Pancreas (tissue), 10 donors: ENCODE results near the gene CDC27. TPM values are rescaled to one million over a fixed set of nuclear protein-coding genes. Genes with fewer than 3 reads are reported as not detected.
"Not testable (repeated sequence)": the region's sequence is repeated elsewhere in the genome, so short reads cannot be mapped to it uniquely, and the experiment has no call there.

ENCODE experiments used
- ATAC-seq, 4 donors: fragments of 200-7000 bp; cut with Tn5 transposase; one replicate each; pipeline versions ENCODE4 v1.8.0 to v1.9.1; 2020; ENCODE audit warnings: mild to moderate bottlenecking in 4 of 4, moderate library complexity in 4 of 4
- DNase-seq, 6 donors: peaks; one replicate each; pipeline ENCODE4 v3.0.0-alpha.2; 2020
- FAIRE-seq: peaks from 2 replicates; lab custom pipeline; 2012; peaks lifted over from hg19 to GRCh38; lab: Jason Lieb, UNC
- H3K27ac ChIP-seq, 4 donors: fragments of 200-600 bp; sonication (generic); 1 replicate in 3 of 4; 2 replicates in 1 of 4; pipeline versions ENCODE4 v1.5.0 to v1.8.0; 2020
- H3K27me3 ChIP-seq, 4 donors: fragments of 200-600 bp; one replicate each; pipeline ENCODE4 v1.8.0; 2021
- H3K36me3 ChIP-seq, 3 donors: fragments of 200-600 bp; sonication (generic) in 1 of 3; one replicate each; pipeline versions ENCODE4 v1.5.0 to v1.8.0; 2020 to 2021
- H3K4me1 ChIP-seq, 3 donors: fragments of 200-600 bp; one replicate each; pipeline ENCODE4 v1.8.0; 2021
- H3K4me3 ChIP-seq, 4 donors: fragments of 200-600 bp; sonication (generic) in 2 of 4; one replicate each; pipeline versions ENCODE4 v1.5.0 to v1.8.0; 2020 to 2021
- H3K9me3 ChIP-seq, 4 donors: fragments of 200-600 bp; one replicate each; pipeline ENCODE4 v1.8.0; 2021
- WGBS, 2 donors: extraction: QIAGEN DNeasy Blood & Tissue Kit; methylation state at CpG; one replicate each; pipeline ENCODE4 v1.1.7; 2013; 5-methylcytosine and 5-hydroxymethylcytosine counted together
- intact Hi-C, 3 donors: fragments of 100-400 bp; cut with DNase I; formaldehyde crosslinking; loops; one replicate each; pipeline versions ENCODE4 v1.11.1 to v1.14.2; 2022
- polyA plus RNA-seq, 2 donors: library from polyadenylated mRNA; stranded (reverse); fragments of 200-250 nt; gene quantifications; one replicate each; pipeline ENCODE4 v1.2.3, GENCODE V29; 2013
- total RNA-seq, 6 donors: library from RNA; stranded (reverse); fragmentation: NEBNext Ultra II Directional in 4 of 6; extraction: Animal tissue kit (Norgen Biotek cat#: 25700) in 4 of 6; gene quantifications; one replicate each; pipeline versions ENCODE4 v1.2.1 to v1.2.4, GENCODE V29; 2021 to 2023
- TF ChIP-seq, protein P1 (sequence below), 4 donors: fragments of 200-600 bp; sonication (generic) in 3 of 4; IDR thresholded peaks; one replicate each; pipeline versions ENCODE4 v1.5.0 to v1.8.0; 2021; ENCODE audit warnings: antibody characterized with exemption in 4 of 4
- donor health status: healthy with polysubstance abuse.
- donor health status: DM: no; HTN: no; CAD: no; lungs with moderate emphysema.
- donor health status: DM: no; HTN: no; CAD: no.
- donor health status: control.
- donor health status: control.
- donor health status: Bipolar disorder and iron deficiency.
- donor health status: DM: yes; HTN: yes; CAD: no.
- donor health status: DM: no; HTN: no; CAD: no.
- donor health status: DM: no; HTN: no; CAD: no.
- donor health status: DM: yes; HTN: yes; CAD: no.

CDC27 gene
- total and polyA plus RNA-seq, 8 donors: 6.5 to 42.7 (median 26.3) TPM

DNA sequence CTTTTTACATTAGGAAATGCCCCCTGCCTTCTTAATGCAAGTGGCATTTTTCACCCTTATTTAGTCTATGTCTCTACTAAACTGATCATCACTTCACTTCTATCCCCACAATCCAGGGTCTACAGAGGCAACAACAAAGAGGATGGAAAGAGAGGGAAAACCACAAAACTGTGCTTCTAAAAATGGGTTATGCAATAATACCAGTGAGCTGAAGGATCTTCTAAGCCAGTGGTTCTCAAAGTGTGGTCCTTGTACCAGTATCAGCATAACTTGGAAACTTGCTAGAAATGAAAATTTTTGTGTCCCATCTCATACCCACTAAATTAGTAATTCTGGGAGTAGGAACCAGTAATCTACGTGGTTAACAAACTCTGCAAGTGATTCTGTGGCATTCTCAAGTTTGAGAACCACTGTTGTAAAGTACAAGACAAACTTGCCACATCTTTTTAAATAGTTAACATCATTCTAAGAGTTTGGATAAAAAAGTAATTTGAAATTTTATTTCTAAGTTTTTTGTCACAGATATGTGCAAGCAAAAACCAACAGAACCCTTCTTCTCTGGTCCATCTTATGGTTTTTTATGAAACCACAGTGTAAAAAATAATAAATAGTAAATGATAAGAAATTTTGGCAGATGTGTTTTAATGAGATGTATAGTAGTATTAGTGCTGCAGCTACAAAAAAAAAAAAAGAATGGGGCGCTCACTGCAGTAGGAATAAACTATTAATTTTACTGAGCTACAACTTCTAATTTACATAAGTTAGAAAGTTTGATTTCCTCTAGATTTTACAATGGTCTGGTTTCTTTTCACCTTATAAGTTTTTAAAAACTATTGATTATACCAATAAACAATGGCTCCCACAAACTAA lies 16.2 kb downstream of the CDC27 start:
- intact Hi-C loops: no loop called here
- WGBS, 2 donors: 93 to 97% methylated on average over 2 of the region's 2 CpGs
- Histone ChIP-seq H3K4me1 (no peaks in the 10 kb centered on the region), H3K36me3 (no peaks in the 10 kb centered on the region), H3K9me3 (no peaks in the 10 kb centered on the region), H3K27me3 (no peaks in the 10 kb centered on the region), H3K4me3 (no peak overlapping the region), H3K27ac (no peak overlapping the region)
- TF ChIP-seq, protein P1, sequence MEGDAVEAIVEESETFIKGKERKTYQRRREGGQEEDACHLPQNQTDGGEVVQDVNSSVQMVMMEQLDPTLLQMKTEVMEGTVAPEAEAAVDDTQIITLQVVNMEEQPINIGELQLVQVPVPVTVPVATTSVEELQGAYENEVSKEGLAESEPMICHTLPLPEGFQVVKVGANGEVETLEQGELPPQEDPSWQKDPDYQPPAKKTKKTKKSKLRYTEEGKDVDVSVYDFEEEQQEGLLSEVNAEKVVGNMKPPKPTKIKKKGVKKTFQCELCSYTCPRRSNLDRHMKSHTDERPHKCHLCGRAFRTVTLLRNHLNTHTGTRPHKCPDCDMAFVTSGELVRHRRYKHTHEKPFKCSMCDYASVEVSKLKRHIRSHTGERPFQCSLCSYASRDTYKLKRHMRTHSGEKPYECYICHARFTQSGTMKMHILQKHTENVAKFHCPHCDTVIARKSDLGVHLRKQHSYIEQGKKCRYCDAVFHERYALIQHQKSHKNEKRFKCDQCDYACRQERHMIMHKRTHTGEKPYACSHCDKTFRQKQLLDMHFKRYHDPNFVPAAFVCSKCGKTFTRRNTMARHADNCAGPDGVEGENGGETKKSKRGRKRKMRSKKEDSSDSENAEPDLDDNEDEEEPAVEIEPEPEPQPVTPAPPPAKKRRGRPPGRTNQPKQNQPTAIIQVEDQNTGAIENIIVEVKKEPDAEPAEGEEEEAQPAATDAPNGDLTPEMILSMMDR (IDR thresholded peaks at IDR 0.05): no peak
- DNase-seq (no peak), ATAC-seq (no peak), FAIRE-seq (no peak)

DNA sequence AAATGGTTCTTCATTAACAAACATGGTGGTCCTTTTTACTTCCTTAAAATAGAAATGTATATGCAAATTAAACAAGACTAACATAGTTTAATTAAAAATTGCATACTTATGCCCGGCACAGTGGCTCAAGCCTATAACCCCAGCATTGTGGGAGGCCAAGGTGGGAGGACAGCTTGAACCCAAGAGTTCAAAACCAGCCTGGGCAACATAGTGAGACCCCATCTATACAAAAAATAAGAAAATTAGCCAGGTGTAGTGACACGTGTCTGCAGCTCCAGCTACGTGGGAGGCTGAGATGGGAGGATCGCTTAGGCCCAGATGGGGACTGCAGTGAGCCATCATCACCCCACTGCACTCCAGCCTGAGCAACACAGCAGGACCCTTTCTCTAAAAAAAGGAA lies 18.4 kb downstream of the CDC27 start:
- Histone ChIP-seq H3K27me3 (no peaks in the 10 kb centered on the region), H3K4me1 (no peaks in the 10 kb centered on the region), H3K27ac (no peak overlapping the region), H3K4me3 (no peak overlapping the region), H3K36me3 (peaks cover 0 to 10% (median 0%) of the 10 kb centered on the region in 3 donors), H3K9me3 (no peaks in the 10 kb centered on the region)
- TF ChIP-seq, protein P1 (IDR thresholded peaks at IDR 0.05): no peak
- WGBS, 2 donors: 95 to 97% methylated on average over 4 of the region's 4 CpGs
- ATAC-seq (no peak), DNase-seq (no peak), FAIRE-seq (no peak)
- intact Hi-C loops: no loop called here

DNA sequence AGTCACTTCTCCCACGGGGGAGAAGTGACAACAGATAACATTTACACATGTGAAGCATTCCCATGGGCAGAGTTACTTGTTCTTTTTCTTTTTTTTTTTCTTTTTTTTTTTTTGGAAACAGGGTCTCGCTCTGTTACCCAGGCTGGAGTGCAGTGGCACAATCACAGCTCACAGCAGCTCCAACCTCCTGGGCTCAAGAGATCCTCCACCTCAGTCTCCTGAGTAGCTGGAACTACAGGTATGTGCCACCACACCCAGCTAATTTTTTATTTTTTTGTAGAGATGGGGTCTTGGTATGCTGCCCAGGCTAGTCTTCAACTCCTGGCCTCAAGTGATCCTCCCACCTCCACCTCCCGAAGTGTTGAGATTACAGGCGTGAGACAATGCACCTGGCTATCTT lies 20.2 kb downstream of the CDC27 start:
- not testable (repeated sequence) for FAIRE-seq
- WGBS, 2 donors: 65 to 66% methylated on average over 4 of the region's 4 CpGs

DNA sequence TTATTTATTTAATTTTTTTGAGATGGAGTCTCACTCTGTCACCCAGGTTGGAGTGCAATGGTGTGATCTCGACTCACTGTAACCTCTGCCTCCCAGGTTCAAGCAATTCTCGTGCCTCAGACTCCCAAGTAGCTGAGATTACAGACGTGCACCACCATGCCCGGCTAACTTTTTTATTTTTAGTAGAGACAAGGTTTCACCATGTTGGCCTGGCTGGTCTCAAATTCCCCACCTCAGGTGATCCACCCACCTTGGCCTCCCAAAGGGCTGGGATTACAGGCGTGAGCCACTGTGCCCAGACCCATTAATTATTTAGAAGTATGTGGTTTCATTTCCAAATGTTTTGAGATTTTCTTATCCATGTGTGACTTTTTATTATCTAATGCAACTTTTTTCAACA lies 22.2 kb downstream of the CDC27 start:
- H3K4me3 ChIP-seq, H3K27ac ChIP-seq, FAIRE-seq, H3K9me3 ChIP-seq, H3K36me3 ChIP-seq, intact Hi-C loops, ATAC-seq, DNase-seq, H3K4me1 ChIP-seq, H3K27me3 ChIP-seq: not testable (repeated sequence)
- 95 to 98% methylated on average over 5 of the region's 5 CpGs for WGBS, 2 donors

More for the DNA sequence above, 20.2 kb downstream of the CDC27 start:
- H3K4me1 ChIP-seq, H3K27ac ChIP-seq, ATAC-seq, intact Hi-C loops, H3K9me3 ChIP-seq, H3K27me3 ChIP-seq, H3K4me3 ChIP-seq, H3K36me3 ChIP-seq, DNase-seq: not testable (repeated sequence)

DNA sequence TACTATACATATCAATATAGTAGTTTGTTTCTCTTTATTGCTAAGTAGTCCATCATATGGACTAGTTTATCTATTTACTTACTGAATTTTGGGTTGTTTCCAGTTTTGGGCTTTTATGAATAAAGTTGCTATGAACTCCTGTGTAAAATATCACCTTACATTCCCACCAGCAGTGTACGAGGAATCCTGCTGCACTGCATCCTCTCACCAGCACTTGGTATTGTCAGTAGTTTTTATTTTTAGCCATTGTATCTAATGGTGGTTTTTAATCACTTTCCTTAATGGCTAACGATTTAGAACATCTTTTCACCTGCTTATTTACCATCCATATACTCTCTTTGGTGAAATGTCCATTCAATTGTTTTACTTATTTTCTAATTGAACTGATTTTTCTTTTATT lies 24.0 kb downstream of the CDC27 start:
- WGBS, 2 donors: 87 to 88% methylated on average over 2 of the region's 2 CpGs
- ATAC-seq (no peak), FAIRE-seq (no peak), DNase-seq (no peak)
- no peaks in the 10 kb centered on the region for H3K27me3 ChIP-seq
- TF ChIP-seq, protein P1 (IDR thresholded peaks at IDR 0.05): no peak
- intact Hi-C loops: no loop called here
- no peaks in the 10 kb centered on the region for H3K9me3 ChIP-seq
- H3K4me1 ChIP-seq: no peaks in the 10 kb centered on the region
- H3K4me3 ChIP-seq: no peak overlapping the region
- H3K27ac ChIP-seq: no peak overlapping the region
- H3K36me3 ChIP-seq: peaks cover 0 to 10% (median 0%) of the 10 kb centered on the region in 3 donors

DNA sequence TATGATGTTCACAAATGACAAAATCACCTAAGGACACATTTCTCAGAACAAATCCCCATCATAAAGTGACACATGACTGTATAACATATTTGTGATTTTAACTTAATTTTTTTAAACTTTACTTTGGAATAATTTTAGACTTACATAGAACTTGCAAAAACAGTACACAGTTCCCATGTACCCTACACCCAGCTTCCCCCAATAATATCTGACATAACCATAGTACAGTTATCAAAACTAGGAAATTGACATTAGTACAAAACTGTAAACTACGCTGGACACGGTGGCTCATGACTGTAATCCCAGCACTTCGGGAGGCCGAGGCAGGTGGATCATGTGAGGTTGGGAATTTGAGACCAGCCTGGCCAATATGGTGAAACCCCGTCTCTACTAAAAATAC lies 24.8 kb downstream of the CDC27 start:
- TF ChIP-seq, protein P1 (IDR thresholded peaks at IDR 0.05): no peak
- ATAC-seq (no peak), DNase-seq (no peak), FAIRE-seq (no peak)
- no peak overlapping the region for H3K4me3 ChIP-seq
- no peaks in the 10 kb centered on the region for H3K27me3 ChIP-seq
- no peak overlapping the region for H3K27ac ChIP-seq
- intact Hi-C loops: no loop called here
- no peaks in the 10 kb centered on the region for H3K9me3 ChIP-seq
- WGBS, 2 donors: 95 to 98% methylated on average over 5 of the region's 5 CpGs
- no peaks in the 10 kb centered on the region for H3K4me1 ChIP-seq
- H3K36me3 ChIP-seq: peaks cover 0 to 12% (median 0%) of the 10 kb centered on the region in 3 donors
